ENCODE data around the gene LMO4.

Gene LMO4

GRCh38 chr1:87393445-87394085 is 64.9 kb downstream of the LMO4 start:
- Histone ChIP-seq H3K27me3 (ENCODE audit: control insufficient read depth, low read length) (no peaks in the 10 kb centered on the region), H4K20me1 (ENCODE audit: control insufficient read depth, insufficient read depth, low read depth, low read length) (no peaks in the 10 kb centered on the region), H3K9me3 (ENCODE audit: control insufficient read depth, insufficient read depth, low read length) (no peaks in the 10 kb centered on the region), H3K4me3 (ENCODE audit: low read length) (peak overlapping the region; percentile 58), H3K4me2 (ENCODE audit: low read length) (peak overlapping the region; percentile 76), H3K9me2 (replicated peaks; ENCODE audit: control insufficient read depth, low read length) (no peaks in the 10 kb centered on the region), H3K4me1 (ENCODE audit: control insufficient read depth, low read length) (peaks cover 89% of the 10 kb centered on the region), H3K27ac (ENCODE audit: low read depth, low read length) (peak overlapping the region; percentile 75), H3K36me3 (ENCODE audit: control insufficient read depth, low read length) (no peaks in the 10 kb centered on the region), H3F3A (ENCODE audit: control insufficient read depth, insufficient read depth) (peaks cover 6% of the 10 kb centered on the region; the same call in 1 of the 2 replicates), H3K79me2 (ENCODE audit: control insufficient read depth, low read length) (no peaks in the 10 kb centered on the region)
- TF ChIP-seq EZH2phosphoT487 (IDR thresholded peaks at IDR 0.05; ENCODE audit: borderline replicate concordance, low read length) (no peak), CTCF (IDR thresholded peaks at IDR 0.05; ENCODE audit: low read depth, low read length, poor library complexity, severe bottlenecking) (no peak)

GRCh38 chr1:87394513-87394912 is 65.8 kb downstream of the LMO4 start:
- Histone ChIP-seq H3K36me3 (ENCODE audit: control insufficient read depth, low read length) (no peaks in the 10 kb centered on the region), H3K9me3 (ENCODE audit: control insufficient read depth, insufficient read depth, low read length) (no peaks in the 10 kb centered on the region), H4K20me1 (ENCODE audit: control insufficient read depth, insufficient read depth, low read depth, low read length) (no peaks in the 10 kb centered on the region), H3K4me3 (ENCODE audit: low read length) (peak overlapping the region; percentile 58), H3K9me2 (replicated peaks; ENCODE audit: control insufficient read depth, low read length) (no peaks in the 10 kb centered on the region), H3K27me3 (ENCODE audit: control insufficient read depth, low read length) (no peaks in the 10 kb centered on the region), H3K27ac (ENCODE audit: low read depth, low read length) (peak overlapping the region; percentile 75), H3K79me2 (ENCODE audit: control insufficient read depth, low read length) (no peaks in the 10 kb centered on the region), H3K4me1 (ENCODE audit: control insufficient read depth, low read length) (peaks cover 88% of the 10 kb centered on the region), H3F3A (ENCODE audit: control insufficient read depth, insufficient read depth) (peaks cover 6% of the 10 kb centered on the region; the same call in 1 of the 2 replicates), H3K4me2 (ENCODE audit: low read length) (peak overlapping the region; percentile 76)
- TF ChIP-seq EZH2phosphoT487 (IDR thresholded peaks at IDR 0.05; ENCODE audit: borderline replicate concordance, low read length) (no peak), CTCF (IDR thresholded peaks at IDR 0.05; ENCODE audit: low read depth, low read length, poor library complexity, severe bottlenecking) (no peak)

- Histone ChIP-seq H3K79me2 (ENCODE audit: control insufficient read depth, low read length) (no peaks in the 10 kb centered on the region), H3F3A (ENCODE audit: control insufficient read depth, insufficient read depth) (peaks cover 6% of the 10 kb centered on the region; the same call in 1 of the 2 replicates), H3K4me3 (ENCODE audit: low read length) (peak overlapping the region; percentile 58), H3K9me2 (replicated peaks; ENCODE audit: control insufficient read depth, low read length) (no peaks in the 10 kb centered on the region), H3K4me2 (ENCODE audit: low read length) (peak overlapping the region; percentile 76), H3K27me3 (ENCODE audit: control insufficient read depth, low read length) (no peaks in the 10 kb centered on the region), H3K27ac (ENCODE audit: low read depth, low read length) (peak overlapping the region; percentile 75), H3K9me3 (ENCODE audit: control insufficient read depth, insufficient read depth, low read length) (no peaks in the 10 kb centered on the region), H3K36me3 (ENCODE audit: control insufficient read depth, low read length) (no peaks in the 10 kb centered on the region), H4K20me1 (ENCODE audit: control insufficient read depth, insufficient read depth, low read depth, low read length) (no peaks in the 10 kb centered on the region), H3K4me1 (ENCODE audit: control insufficient read depth, low read length) (peaks cover 89% of the 10 kb centered on the region)
- TF ChIP-seq EZH2phosphoT487 (IDR thresholded peaks at IDR 0.05; ENCODE audit: borderline replicate concordance, low read length) (no peak), CTCF (IDR thresholded peaks at IDR 0.05; ENCODE audit: low read depth, low read length, poor library complexity, severe bottlenecking) (no peak)
These were observed 66.3 kb downstream of the LMO4 start for GRCh38 chr1:87394982-87395381.

Data from DOHH2 (cell line).